ENCODE measurements around the gene RNU6-1. TPM values are rescaled to one million over a fixed set of nuclear protein-coding genes. Genes with fewer than 3 reads are reported as not detected.

The RNU6-1 gene
- polyA plus RNA-seq, 3 donors = not detected

GRCh38 chr15:67807836-67808235 lies 32.0 kb downstream of the RNU6-1 start:
- DNase-seq (ENCODE audit: extremely low read depth in 1 of 11, low read depth in 9 of 11, low spot score in 4 of 11) = no peak

- DNase-seq (ENCODE audit: extremely low read depth in 1 of 11, low read depth in 9 of 11, low spot score in 4 of 11) = no peak
Measured at GRCh38 chr15:67807141-67807540, 32.7 kb downstream of the RNU6-1 start.

GRCh38 chr15:67806536-67806935 lies 33.3 kb downstream of the RNU6-1 start:
- DNase-seq (ENCODE audit: extremely low read depth in 1 of 11, low read depth in 9 of 11, low spot score in 4 of 11) = no peak

- DNase-seq (ENCODE audit: extremely low read depth in 1 of 11, low read depth in 9 of 11, low spot score in 4 of 11) = no peak
Measured at GRCh38 chr15:67805666-67806516, 34.0 kb downstream of the RNU6-1 start.

- DNase-seq (ENCODE audit: extremely low read depth in 1 of 11, low read depth in 9 of 11, low spot score in 4 of 11) = no peak
Measured at GRCh38 chr15:67805008-67805665, 34.7 kb downstream of the RNU6-1 start.

- no peak for DNase-seq (ENCODE audit: extremely low read depth in 1 of 11, low read depth in 9 of 11, low spot score in 4 of 11)
Measured at GRCh38 chr15:67803996-67804843, 35.6 kb downstream of the RNU6-1 start.

GRCh38 chr15:67803299-67803698 lies 36.5 kb downstream of the RNU6-1 start:
- DNase-seq (ENCODE audit: extremely low read depth in 1 of 11, low read depth in 9 of 11, low spot score in 4 of 11) = no peak

GRCh38 chr15:67801926-67802914 lies 37.6 kb downstream of the RNU6-1 start:
- no peak for DNase-seq (ENCODE audit: extremely low read depth in 1 of 11, low read depth in 9 of 11, low spot score in 4 of 11)

GRCh38 chr15:67801142-67801541 lies 38.7 kb downstream of the RNU6-1 start:
- no peak for DNase-seq (ENCODE audit: extremely low read depth in 1 of 11, low read depth in 9 of 11, low spot score in 4 of 11)

- DNase-seq (ENCODE audit: extremely low read depth in 1 of 11, low read depth in 9 of 11, low spot score in 4 of 11) = no peak
Measured at GRCh38 chr15:67799801-67800205, 40.0 kb downstream of the RNU6-1 start.

GRCh38 chr15:67796196-67797127 lies 43.4 kb downstream of the RNU6-1 start:
- no peak for DNase-seq (ENCODE audit: extremely low read depth in 1 of 11, low read depth in 9 of 11, low spot score in 4 of 11)

- DNase-seq (ENCODE audit: extremely low read depth in 1 of 11, low read depth in 9 of 11, low spot score in 4 of 11) = no peak
Measured at GRCh38 chr15:67794832-67795574, 44.8 kb downstream of the RNU6-1 start.

GRCh38 chr15:67792250-67792942 lies 47.4 kb downstream of the RNU6-1 start:
- peak in 4 of 11 donors; percentile 27 to 52 (median 38) for DNase-seq (ENCODE audit: extremely low read depth in 1 of 11, low read depth in 9 of 11, low spot score in 4 of 11)

- no peak for DNase-seq (ENCODE audit: extremely low read depth in 1 of 11, low read depth in 9 of 11, low spot score in 4 of 11)
Measured at GRCh38 chr15:67790610-67791319, 49.1 kb downstream of the RNU6-1 start.
